Activated CD8-positive, alpha-beta T cell treated with anti-CD3 and anti-CD28 coated beads for 36 hours (primary cell): ENCODE measurements around the gene ZBTB1. TPM values are rescaled to one million over a fixed set of nuclear protein-coding genes. Genes with fewer than 3 reads are reported as not detected.
"Not testable (repeated sequence)": the region's sequence is repeated elsewhere in the genome, so short reads cannot be mapped to it uniquely, and the experiment has no call there.

Experiments used
- ATAC-seq: fragments of 200-7000 bp; cut with Tn5 transposase; one replicate; pipeline ENCODE4 v1.10.0; 2021; ENCODE audit warnings: mild to moderate bottlenecking, moderate library complexity
- CTCF ChIA-PET: fragments of 350-600 bp; sonication (Branson Sonifier 250); formaldehyde crosslinking; loops from one replicate; lab custom pipeline; 2021; ENCODE audit warnings: antibody characterized with exemption; lab: Charles Lee
- POLR2A ChIA-PET: fragments of 350-600 bp; sonication (Branson Sonifier 250); formaldehyde crosslinking; loops from one replicate; lab custom pipeline; 2021; ENCODE audit warnings: antibody characterized with exemption; lab: Charles Lee
- DNase-seq: peaks from one replicate; pipeline ENCODE4 v3.0.0-alpha.2; 2020
- H3K27ac Mint-ChIP-seq: one replicate; pipeline ENCODE4 v1.8.0; 2021; ENCODE audit warnings: mild to moderate bottlenecking, mixed read lengths
- H3K27me3 Mint-ChIP-seq: one replicate; pipeline ENCODE4 v1.8.0; 2021; ENCODE audit warnings: mixed read lengths
- H3K36me3 Mint-ChIP-seq: one replicate; pipeline ENCODE4 v1.8.0; 2021; ENCODE audit warnings: low read depth, mixed read lengths
- H3K4me1 Mint-ChIP-seq: one replicate; pipeline ENCODE4 v1.8.0; 2021; ENCODE audit warnings: low read depth, mixed read lengths
- H3K4me3 Mint-ChIP-seq: one replicate; pipeline ENCODE4 v1.8.0; 2021; ENCODE audit warnings: mild to moderate bottlenecking, moderate library complexity, mixed read lengths
- H3K9me3 Mint-ChIP-seq: one replicate; pipeline ENCODE4 v1.8.0; 2021; ENCODE audit warnings: mixed read lengths
- CTCF ChIP-seq: fragments of 200-600 bp; IDR thresholded peaks from one replicate; pipeline ENCODE4 v1.8.0; 2022; ENCODE audit warnings: antibody characterized with exemption, mild to moderate bottlenecking
- intact Hi-C: fragments of 100-400 bp; cut with micrococcal nuclease; formaldehyde crosslinking; loops from one replicate; pipeline ENCODE4 v1.10.0; 2022
- total RNA-seq, 2 experiments: library from RNA; stranded (reverse); gene quantifications; one replicate each; pipeline ENCODE4 v1.2.3, GENCODE V29; 2021

ZBTB1 gene
- total RNA-seq, 2 experiments from 2014 or later, result 64.7 to 67.8 TPM

- POLR2A ChIA-PET, result interaction anchor here (0.6 kb wide), 1 partner anchor 34 kb away, joined by 3 read pairs; no protein-coding TSS in a partner anchor
- Mint-ChIP-seq H3K27ac (no peak overlapping the region), H3K36me3 (no peaks in the 10 kb centered on the region), H3K27me3 (peaks cover 2% of the 10 kb centered on the region), H3K4me3 (no peak overlapping the region), H3K9me3 (no peaks in the 10 kb centered on the region), H3K4me1 (no peaks in the 10 kb centered on the region)
- DNase-seq (no peak), ATAC-seq (no peak)
- TF ChIP-seq CTCF, result no peak
- intact Hi-C loops, result no loop called here
- CTCF ChIA-PET, result no interaction called here
These were observed 52.0 kb downstream of the ZBTB1 start for GRCh38 chr14:64556526-64556925.

GRCh38 chr14:64558216-64558615 is 53.6 kb downstream of the ZBTB1 start:
- H3K36me3 Mint-ChIP-seq, H3K27me3 Mint-ChIP-seq, H3K27ac Mint-ChIP-seq, H3K4me3 Mint-ChIP-seq, ATAC-seq, H3K9me3 Mint-ChIP-seq, intact Hi-C loops, DNase-seq, H3K4me1 Mint-ChIP-seq: not testable (repeated sequence)
- CTCF ChIA-PET, result interaction anchor here (0.8 kb wide), 1 partner anchor 78 kb away, joined by 3 read pairs; no protein-coding TSS in a partner anchor
- POLR2A ChIA-PET, result interaction anchor here (1.0 kb wide), 1 partner anchor 9 kb away, joined by 3 read pairs; no protein-coding TSS in a partner anchor

GRCh38 chr14:64561631-64562030 is 57.1 kb downstream of the ZBTB1 start:
- DNase-seq, result no peak
- Mint-ChIP-seq H3K27ac (no peak overlapping the region), H3K36me3 (no peaks in the 10 kb centered on the region), H3K9me3 (no peaks in the 10 kb centered on the region), H3K27me3 (peaks cover 2% of the 10 kb centered on the region), H3K4me3 (no peak overlapping the region), H3K4me1 (no peaks in the 10 kb centered on the region)
- ATAC-seq, result no peak
- TF ChIP-seq CTCF, result no peak
- ChIA-PET CTCF (interaction anchor here (0.8 to 1.8 kb wide), 3 partner anchors 11 to 75 kb away, joined by 3 to 7 read pairs (median 4); no protein-coding TSS in a partner anchor), POLR2A (interaction anchor here (1.3 kb wide), 1 partner anchor 9 kb away, joined by 4 read pairs; no protein-coding TSS in a partner anchor)
- intact Hi-C loops, result no loop called here

GRCh38 chr14:64562436-64562835 is 57.9 kb downstream of the ZBTB1 start:
- Mint-ChIP-seq H3K4me1 (no peaks in the 10 kb centered on the region), H3K27ac (no peak overlapping the region), H3K36me3 (no peaks in the 10 kb centered on the region), H3K9me3 (no peaks in the 10 kb centered on the region), H3K4me3 (no peak overlapping the region), H3K27me3 (peaks cover 2% of the 10 kb centered on the region)
- TF ChIP-seq CTCF, result no peak
- POLR2A ChIA-PET, result no interaction called here
- intact Hi-C loops, result no loop called here
- ATAC-seq (no peak), DNase-seq (no peak)
- CTCF ChIA-PET, result interaction anchor here (1.1 kb wide), 1 partner anchor 10 kb away, joined by 4 read pairs; no protein-coding TSS in a partner anchor

- CTCF ChIA-PET, result no interaction called here
- intact Hi-C loops, result no loop called here
These were observed 59.1 kb downstream of the ZBTB1 start for GRCh38 chr14:64563696-64564095.

More at GRCh38 chr14:64563696-64564095, 59.1 kb downstream of the ZBTB1 start:
- Mint-ChIP-seq H3K9me3 (no peaks in the 10 kb centered on the region), H3K4me3 (no peak overlapping the region), H3K36me3 (no peaks in the 10 kb centered on the region), H3K4me1 (no peaks in the 10 kb centered on the region), H3K27me3 (peaks cover 2% of the 10 kb centered on the region), H3K27ac (no peak overlapping the region)
- TF ChIP-seq CTCF, result no peak
- POLR2A ChIA-PET, result interaction anchor here (1.2 kb wide), 1 partner anchor 12 kb away, joined by 3 read pairs; no protein-coding TSS in a partner anchor
- ATAC-seq, result no peak
- no peak for DNase-seq
